ENCODE data around the gene ZDHHC6. TPM values are rescaled to one million over a fixed set of nuclear protein-coding genes. Genes with fewer than 3 reads are reported as not detected.
A peak's percentile ranks its signal among the peaks of the same experiment; 100 is the strongest.

ZDHHC6 gene
- total and polyA plus RNA-seq, 8 donors, result 20.0 to 57.1 (median 25.5) TPM

GRCh38 chr10:112382515-112383235, 64.0 kb downstream of the ZDHHC6 start:
- 55 to 63% (median 62%) methylated on average over 9 of the region's 9 CpGs for WGBS, 5 donors
- Histone ChIP-seq H3K27me3 (no peaks in the 10 kb centered on the region), H3K4me3 (no peak overlapping the region), H3K36me3 (peaks cover 0 to 12% (median 2%) of the 10 kb centered on the region in 4 donors), H3K27ac (peak overlapping the region in 3 of 5 donors; percentile 27 to 71 (median 38)), H3K9me3 (no peaks in the 10 kb centered on the region), H3K4me1 (peaks cover 14 to 27% (median 20%) of the 10 kb centered on the region in 4 donors)
- intact Hi-C loops (cut with DNase I; ENCODE audit: low total_unique reads), result no loop called here
- DNase-seq, result no peak
- TF ChIP-seq, protein P1, sequence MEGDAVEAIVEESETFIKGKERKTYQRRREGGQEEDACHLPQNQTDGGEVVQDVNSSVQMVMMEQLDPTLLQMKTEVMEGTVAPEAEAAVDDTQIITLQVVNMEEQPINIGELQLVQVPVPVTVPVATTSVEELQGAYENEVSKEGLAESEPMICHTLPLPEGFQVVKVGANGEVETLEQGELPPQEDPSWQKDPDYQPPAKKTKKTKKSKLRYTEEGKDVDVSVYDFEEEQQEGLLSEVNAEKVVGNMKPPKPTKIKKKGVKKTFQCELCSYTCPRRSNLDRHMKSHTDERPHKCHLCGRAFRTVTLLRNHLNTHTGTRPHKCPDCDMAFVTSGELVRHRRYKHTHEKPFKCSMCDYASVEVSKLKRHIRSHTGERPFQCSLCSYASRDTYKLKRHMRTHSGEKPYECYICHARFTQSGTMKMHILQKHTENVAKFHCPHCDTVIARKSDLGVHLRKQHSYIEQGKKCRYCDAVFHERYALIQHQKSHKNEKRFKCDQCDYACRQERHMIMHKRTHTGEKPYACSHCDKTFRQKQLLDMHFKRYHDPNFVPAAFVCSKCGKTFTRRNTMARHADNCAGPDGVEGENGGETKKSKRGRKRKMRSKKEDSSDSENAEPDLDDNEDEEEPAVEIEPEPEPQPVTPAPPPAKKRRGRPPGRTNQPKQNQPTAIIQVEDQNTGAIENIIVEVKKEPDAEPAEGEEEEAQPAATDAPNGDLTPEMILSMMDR (IDR thresholded peaks at IDR 0.05), result no peak
- TF ChIP-seq POLR2AphosphoS5 (IDR thresholded peaks at IDR 0.05) (no peak), POLR2A (IDR thresholded peaks at IDR 0.05) (no peak), EP300 (IDR thresholded peaks at IDR 0.05) (no peak)

Other genes starting within 250 kb of the ZDHHC6 start
- gene TECTB, start 163.5 kb downstream of the ZDHHC6 start, total RNA-seq, result not detected
- not detected for gene TECTB, start 163.5 kb downstream of the ZDHHC6 start, polyA plus RNA-seq
- gene ACSL5, start 72.8 kb downstream of the ZDHHC6 start, total RNA-seq, result 100 to 1,000 TPM in 1 of 5 donors, 10 to 100 TPM in 4; 14.3 to 144 (median 44.0) TPM
- gene ACSL5, start 72.8 kb downstream of the ZDHHC6 start, polyA plus RNA-seq, result 10 to 100 TPM in 1 of 3 donors, 1 to 10 TPM in 2; 4.9 to 16.9 (median 7.5) TPM
- gene VTI1A, start 301 bp upstream of the ZDHHC6 start, total RNA-seq, result 100 to 1,000 TPM in 2 of 5 donors, 10 to 100 TPM in 3; 55.8 to 222 (median 94.9) TPM
- 10 to 100 TPM in 1 of 3 donors, 1 to 10 TPM in 2; 6.5 to 10.7 (median 8.1) TPM for gene VTI1A, start 301 bp upstream of the ZDHHC6 start, polyA plus RNA-seq